ENCODE data around the gene EIF4EBP2. TPM values are rescaled to one million over a fixed set of nuclear protein-coding genes. Genes with fewer than 3 reads are reported as not detected.

Gene EIF4EBP2
- total RNA-seq, 1 donor from 2014 or later = 100 TPM

DNA sequence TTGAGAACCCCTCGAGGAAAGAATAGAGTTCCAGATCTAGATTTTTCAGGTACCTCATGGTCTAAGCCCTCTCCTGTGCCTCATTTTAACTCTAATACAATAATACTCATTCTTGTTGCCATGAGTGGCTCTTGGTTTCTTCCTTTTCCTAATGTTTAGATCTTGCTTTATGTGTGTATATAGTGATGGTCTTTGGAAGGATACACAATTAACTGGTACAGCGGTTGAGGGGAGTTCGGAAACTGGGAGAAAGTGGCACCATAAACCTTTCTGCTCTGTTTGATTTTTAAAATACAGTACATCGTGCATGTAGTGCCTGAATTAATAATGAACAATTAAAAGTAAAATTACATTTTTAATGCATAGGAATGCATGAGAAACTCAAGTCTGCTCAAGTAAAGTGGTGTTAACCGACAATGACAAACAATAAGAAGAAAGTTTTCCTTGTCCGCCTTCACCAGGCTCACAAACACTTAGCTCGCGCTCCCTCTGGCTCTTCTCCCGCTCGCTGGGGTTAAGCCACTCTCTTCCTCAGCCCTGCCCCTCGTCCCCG is 386 bp upstream of the EIF4EBP2 start:
- peak overlapping the region; percentile 95 for H3K4me3 Mint-ChIP-seq
- no peaks in the 10 kb centered on the region for H3K9me3 Mint-ChIP-seq
- peaks cover 29% of the 10 kb centered on the region for H3K4me1 Mint-ChIP-seq (ENCODE audit: unreplicated experiment)
- H3K27me3 Mint-ChIP-seq = no peaks in the 10 kb centered on the region
- H3K27ac Mint-ChIP-seq = peak overlapping the region; percentile 98
- DNase-seq (ENCODE audit: extremely low spot score, unreplicated experiment) = no peak
- TF ChIP-seq, protein P1, sequence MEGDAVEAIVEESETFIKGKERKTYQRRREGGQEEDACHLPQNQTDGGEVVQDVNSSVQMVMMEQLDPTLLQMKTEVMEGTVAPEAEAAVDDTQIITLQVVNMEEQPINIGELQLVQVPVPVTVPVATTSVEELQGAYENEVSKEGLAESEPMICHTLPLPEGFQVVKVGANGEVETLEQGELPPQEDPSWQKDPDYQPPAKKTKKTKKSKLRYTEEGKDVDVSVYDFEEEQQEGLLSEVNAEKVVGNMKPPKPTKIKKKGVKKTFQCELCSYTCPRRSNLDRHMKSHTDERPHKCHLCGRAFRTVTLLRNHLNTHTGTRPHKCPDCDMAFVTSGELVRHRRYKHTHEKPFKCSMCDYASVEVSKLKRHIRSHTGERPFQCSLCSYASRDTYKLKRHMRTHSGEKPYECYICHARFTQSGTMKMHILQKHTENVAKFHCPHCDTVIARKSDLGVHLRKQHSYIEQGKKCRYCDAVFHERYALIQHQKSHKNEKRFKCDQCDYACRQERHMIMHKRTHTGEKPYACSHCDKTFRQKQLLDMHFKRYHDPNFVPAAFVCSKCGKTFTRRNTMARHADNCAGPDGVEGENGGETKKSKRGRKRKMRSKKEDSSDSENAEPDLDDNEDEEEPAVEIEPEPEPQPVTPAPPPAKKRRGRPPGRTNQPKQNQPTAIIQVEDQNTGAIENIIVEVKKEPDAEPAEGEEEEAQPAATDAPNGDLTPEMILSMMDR (conservative IDR thresholded peaks at IDR 0.05) = no peak
- H3K36me3 Mint-ChIP-seq = peaks cover 16% of the 10 kb centered on the region

- Mint-ChIP-seq H3K27me3 (no peaks in the 10 kb centered on the region), H3K9me3 (no peaks in the 10 kb centered on the region), H3K4me1 (ENCODE audit: unreplicated experiment) (peaks cover 37% of the 10 kb centered on the region), H3K27ac (peak overlapping the region; percentile 98), H3K4me3 (peak overlapping the region; percentile 95), H3K36me3 (peaks cover 25% of the 10 kb centered on the region)
- TF ChIP-seq, protein P1 (conservative IDR thresholded peaks at IDR 0.05) = no peak
- no peak for DNase-seq (ENCODE audit: extremely low spot score, unreplicated experiment)
Observed at GRCh38 chr10:70404787-70405036, 767 bp downstream of the EIF4EBP2 start.

DNA sequence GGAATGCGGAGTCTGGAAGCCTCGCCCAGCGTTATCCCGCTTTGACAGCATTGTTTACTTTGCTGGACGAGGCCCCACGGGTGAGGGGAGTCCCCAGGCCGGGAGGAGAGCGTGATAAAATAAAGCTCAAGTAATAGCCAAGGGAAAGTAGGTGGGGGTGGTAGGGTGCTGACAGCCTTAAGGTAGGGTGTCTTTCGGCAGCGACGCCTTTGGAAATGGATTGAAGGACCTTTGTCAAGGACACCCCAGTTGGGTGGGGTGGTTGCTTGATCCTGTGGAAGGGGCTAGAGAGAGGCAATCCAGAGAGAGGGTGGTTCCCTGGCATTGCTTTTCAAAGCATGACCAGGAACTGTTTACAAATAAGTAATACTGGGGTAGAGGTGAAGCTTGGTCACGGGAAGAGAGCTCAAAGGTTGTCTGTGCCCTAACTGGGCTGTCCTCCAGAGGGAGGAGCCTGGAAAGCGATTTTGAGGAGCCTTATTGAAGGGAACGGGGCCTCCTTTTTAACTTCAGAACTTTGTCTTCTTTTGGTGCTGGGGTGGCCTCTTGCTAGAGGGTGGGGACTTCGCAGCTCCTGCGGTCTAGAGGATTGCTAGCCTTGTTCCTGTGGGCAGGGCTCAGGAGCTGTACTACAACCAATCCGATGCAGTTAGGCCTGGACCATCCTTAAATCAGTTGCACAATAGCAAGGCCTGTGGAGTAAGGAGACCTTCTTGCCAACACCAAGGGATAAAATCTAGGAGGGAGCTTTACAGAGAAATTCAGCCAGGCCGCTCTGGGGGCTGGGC is 1.3 kb downstream of the EIF4EBP2 start:
- peak overlapping the region; percentile 98 for H3K27ac Mint-ChIP-seq
- H3K9me3 Mint-ChIP-seq = no peaks in the 10 kb centered on the region
- H3K36me3 Mint-ChIP-seq = peaks cover 28% of the 10 kb centered on the region
- DNase-seq (ENCODE audit: extremely low spot score, unreplicated experiment) = no peak
- peaks cover 40% of the 10 kb centered on the region for H3K4me1 Mint-ChIP-seq (ENCODE audit: unreplicated experiment)
- TF ChIP-seq, protein P1 (conservative IDR thresholded peaks at IDR 0.05) = no peak
- peak overlapping the region; percentile 95 for H3K4me3 Mint-ChIP-seq
- H3K27me3 Mint-ChIP-seq = no peaks in the 10 kb centered on the region

- DNase-seq (ENCODE audit: extremely low spot score, unreplicated experiment) = no peak
- H3K4me1 Mint-ChIP-seq (ENCODE audit: unreplicated experiment) = peaks cover 50% of the 10 kb centered on the region
- peaks cover 41% of the 10 kb centered on the region for H3K36me3 Mint-ChIP-seq
- no peaks in the 10 kb centered on the region for H3K27me3 Mint-ChIP-seq
- TF ChIP-seq, protein P1 (conservative IDR thresholded peaks at IDR 0.05) = no peak
- no peaks in the 10 kb centered on the region for H3K9me3 Mint-ChIP-seq
- peak overlapping the region; percentile 7 for H3K27ac Mint-ChIP-seq
- peak overlapping the region; percentile 8 for H3K4me3 Mint-ChIP-seq
Observed at GRCh38 chr10:70409772-70410171, 5.8 kb downstream of the EIF4EBP2 start.

- H3K4me1 Mint-ChIP-seq (ENCODE audit: unreplicated experiment) = peaks cover 42% of the 10 kb centered on the region
- H3K27ac Mint-ChIP-seq = no peak overlapping the region
- DNase-seq (ENCODE audit: extremely low spot score, unreplicated experiment) = no peak
- H3K27me3 Mint-ChIP-seq = no peaks in the 10 kb centered on the region
- TF ChIP-seq, protein P1 (conservative IDR thresholded peaks at IDR 0.05) = no peak
- H3K36me3 Mint-ChIP-seq = peaks cover 37% of the 10 kb centered on the region
- H3K9me3 Mint-ChIP-seq = no peaks in the 10 kb centered on the region
- H3K4me3 Mint-ChIP-seq = no peak overlapping the region
Observed at GRCh38 chr10:70410608-70411007, 6.7 kb downstream of the EIF4EBP2 start.

Data from type B pancreatic cell (in vitro differentiated cells).